GM12878 (cell line): Measurements from ENCODE around the gene GGCX. TPM values are rescaled to one million over a fixed set of nuclear protein-coding genes. Genes with fewer than 3 reads are reported as not detected.

Experiments
- ATAC-seq: fragments of 200-7000 bp; cut with Tn5 transposase; 3 replicates; pipeline ENCODE4 v1.9.1; 2020; ENCODE audit warnings: mild to moderate bottlenecking, moderate library complexity
- BruUV-seq: library from RNA; stranded (reverse); fragments of 400-500 nt; replicated peaks from 2 replicates; lab custom pipeline; 2021; lab: Mats Ljungman, UMichigan
- CTCF ChIA-PET: fragments of 300-600 bp; sonication (Branson Sonifier 250); formaldehyde crosslinking; extraction: SDS; loops from one replicate; lab custom pipeline; 2021; ENCODE audit warnings: inconsistent platforms; lab: Yijun Ruan, JAX
- POLR2A ChIA-PET: fragments of 350-600 bp; formaldehyde crosslinking; extraction: SDS; loops from one replicate; lab custom pipeline; 2021; ENCODE audit warnings: inconsistent platforms; lab: Charles Lee
- RAD21 ChIA-PET: fragments of 300-600 bp; sonication (Branson Sonifier 250); formaldehyde crosslinking; loops from one replicate; lab custom pipeline; 2023; ENCODE audit warnings: antibody characterized with exemption; ENCODE audit not compliant: unreplicated experiment; lab: Charles Lee
- SMC1A ChIA-PET: fragments of 300-600 bp; sonication (Branson Sonifier 250); formaldehyde crosslinking; loops from one replicate; lab custom pipeline; 2023; ENCODE audit not compliant: unreplicated experiment, uncharacterized antibody; lab: Charles Lee
- DNase-seq: peaks from one replicate; pipeline ENCODE4 v3.0.0-alpha.2; 2011; ENCODE audit warnings: low read depth, low spot score
- FAIRE-seq: peaks from 3 replicates; lab custom pipeline; 2011; peaks lifted over from hg19 to GRCh38; lab: Jason Lieb, UNC
- H2AFZ ChIP-seq: 2 replicates; pipeline ENCODE4 v1.6.0; 2011; ENCODE audit warnings: low read depth, low read length, control low read depth; ENCODE audit not compliant: control insufficient read depth
- H3K27ac ChIP-seq: 2 replicates; pipeline ENCODE4 v1.5.1; 2011; ENCODE audit warnings: control low read depth; ENCODE audit not compliant: control insufficient read depth, insufficient read depth
- H3K27me3 ChIP-seq, 2 experiments: replicated peaks in 1 of 2; 2 replicates each; pipeline versions ENCODE4 v1.6.0 to v1.6.1; 2011; ENCODE audit warnings: low read length in 1 of 2; ENCODE audit not compliant: control insufficient read depth in 2 of 2, insufficient read depth in 2 of 2
- H3K36me3 ChIP-seq, 2 experiments: 2 replicates each; pipeline ENCODE4 v1.5.1; 2011; ENCODE audit warnings: low read length in 1 of 2; ENCODE audit not compliant: control insufficient read depth in 2 of 2, insufficient read depth in 2 of 2
- H3K4me1 ChIP-seq: 2 replicates; pipeline ENCODE4 v1.6.1; 2011; ENCODE audit warnings: mild to moderate bottlenecking, low read length, moderate library complexity, mixed read lengths; ENCODE audit not compliant: control insufficient read depth, insufficient read depth
- H3K4me2 ChIP-seq: 2 replicates; pipeline ENCODE4 v1.6.0; 2011; ENCODE audit warnings: control low read depth; ENCODE audit not compliant: control insufficient read depth, insufficient read depth
- H3K4me3 ChIP-seq: fragments of 200-600 bp; sonication (generic); 2 replicates; pipeline ENCODE4 v1.5.1; 2016
- H3K79me2 ChIP-seq: 2 replicates; pipeline ENCODE4 v1.6.0; 2011; ENCODE audit warnings: low read length; ENCODE audit not compliant: control insufficient read depth, insufficient read depth
- H3K9ac ChIP-seq: 2 replicates; pipeline ENCODE4 v1.8.0; 2011; ENCODE audit warnings: low read length, control low read depth, mixed read lengths; ENCODE audit not compliant: control insufficient read depth, insufficient read depth
- H3K9me3 ChIP-seq: replicated peaks from 3 replicates; pipeline ENCODE4 v1.5.1; 2011; ENCODE audit warnings: mild to moderate bottlenecking, low read length; ENCODE audit not compliant: control insufficient read depth, insufficient read depth
- H4K20me1 ChIP-seq: 2 replicates; pipeline ENCODE4 v1.6.0; 2011; ENCODE audit not compliant: control insufficient read depth, insufficient read depth
- CBX3 ChIP-seq: fragments of 200-600 bp; sonication (generic); IDR thresholded peaks from 2 replicates; pipeline ENCODE4 v1.6.1; 2016; ENCODE audit warnings: low read depth, borderline replicate concordance
- CHD4 ChIP-seq: fragments of 200-600 bp; sonication (generic); IDR thresholded peaks from 2 replicates; pipeline ENCODE4 v1.6.1; 2016; ENCODE audit warnings: mild to moderate bottlenecking
- GATAD2B ChIP-seq: fragments of 450-650 bp; conservative IDR thresholded peaks from 2 replicates; pipeline ENCODE4 v1.6.1; 2017; ENCODE audit warnings: low read depth, mild to moderate bottlenecking, moderate library complexity
- HDAC6 ChIP-seq: fragments of 200-600 bp; sonication (generic); IDR thresholded peaks from one replicate; pipeline ENCODE4 v1.8.0; 2017; ENCODE audit warnings: antibody characterized with exemption; ENCODE audit not compliant: unreplicated experiment
- IKZF1 ChIP-seq: fragments of 450-650 bp; conservative IDR thresholded peaks from 2 replicates; pipeline ENCODE4 v1.6.1; 2017; ENCODE audit warnings: antibody characterized with exemption, mild to moderate bottlenecking
- JUNB ChIP-seq: IDR thresholded peaks from 2 replicates; pipeline ENCODE4 v1.6.1; 2016; ENCODE audit warnings: antibody characterized with exemption, mild to moderate bottlenecking
- MYB ChIP-seq: fragments of 150-350 bp; IDR thresholded peaks from 2 replicates; pipeline ENCODE4 v1.6.1; 2014; ENCODE audit warnings: mild to moderate bottlenecking, low read depth, low read length, borderline replicate concordance
- RCOR1 ChIP-seq: conservative IDR thresholded peaks from 2 replicates; pipeline ENCODE4 v1.6.1; 2012; ENCODE audit warnings: low read depth, low read length, improper control_type of control experiment
- RUNX3 ChIP-seq: IDR thresholded peaks from 2 replicates; pipeline ENCODE4 v1.6.1; 2012; ENCODE audit warnings: low read length, inconsistent platforms
- SIX5 ChIP-seq: IDR thresholded peaks from 2 replicates; pipeline ENCODE4 v1.6.1; 2011; ENCODE audit warnings: mild to moderate bottlenecking, low read depth, low read length, moderate library complexity; ENCODE audit not compliant: severe bottlenecking
- STAT3 ChIP-seq: IDR thresholded peaks from 2 replicates; pipeline ENCODE4 v1.6.1; 2011; ENCODE audit warnings: low read depth, low read length, improper control_type of control experiment
- ZBTB33 ChIP-seq: fragments of 450-650 bp; IDR thresholded peaks from 2 replicates; pipeline ENCODE4 v1.6.1; 2017; ENCODE audit warnings: mild to moderate bottlenecking
- ZNF622 ChIP-seq: fragments of 450-650 bp; IDR thresholded peaks from 2 replicates; pipeline ENCODE4 v1.6.1; 2017; ENCODE audit warnings: mild to moderate bottlenecking, inconsistent platforms
- WGBS: methylation state at CpG from one replicate; pipeline ENCODE4 v1.1.6; 2016; ENCODE audit warnings: low lambda C conversion rate; ENCODE audit not compliant: insufficient replicate concordance, insufficient coverage; ENCODE audit errors: missing lambda C conversion rate; 5-methylcytosine and 5-hydroxymethylcytosine counted together
- in situ Hi-C: fragments of 300-500 bp; cut with MboI; formaldehyde crosslinking; loops from 9 replicates; pipeline ENCODE4 v1.14.3; 2018; ENCODE audit warnings: mixed read lengths
- intact Hi-C: fragments of 100-400 bp; cut with micrococcal nuclease; formaldehyde crosslinking; loops from one replicate; pipeline ENCODE4 v1.14.2; 2022; ENCODE audit not compliant: unreplicated experiment
- polyA plus RNA-seq, 11 experiments: library from polyadenylated mRNA; depleted of rRNA in 4 of 11; unstranded in 6 of 11; stranded (reverse) in 5 of 11; fragments of >200 nt; fragmentation: Nextera tagmentation in 4 of 11; fragmentation: Illumina TruSeq in 1 of 11; extraction: Ambion mirVana in 4 of 11; extraction: Trizol in 1 of 11; gene quantifications; 1 replicate in 1 of 11; 2 replicates in 10 of 11; pipeline versions ENCODE4 v1.2.1 to v1.2.3, GENCODE V29; 2011 to 2016; ENCODE audit warnings: inconsistent platforms in 2 of 11, missing spikeins in 2 of 11, low read depth in 1 of 11
- total RNA-seq, 4 experiments: library from RNA; depleted of rRNA in 3 of 4; stranded (reverse); fragments of >200 nt in 3 of 4; fragmentation: Illumina TruSeq in 1 of 4; extraction: Trizol in 1 of 4; gene quantifications; 2 replicates each; pipeline versions ENCODE4 v1.2.1 to v1.2.3, GENCODE V29; 2013 to 2021
- TF ChIP-seq, protein P1 (sequence below): IDR thresholded peaks from 2 replicates; pipeline ENCODE4 v1.6.1; 2012; ENCODE audit warnings: low read length, inconsistent platforms
- TF ChIP-seq, protein P2 (sequence below): fragments of 450-650 bp; IDR thresholded peaks from 2 replicates; pipeline ENCODE4 v1.6.1; 2016; ENCODE audit warnings: mild to moderate bottlenecking, moderate library complexity, borderline replicate concordance
- TF ChIP-seq, protein P3 (sequence below): fragments of 450-650 bp; IDR thresholded peaks from 2 replicates; pipeline ENCODE4 v1.6.1; 2014; ENCODE audit warnings: mild to moderate bottlenecking

GGCX gene
- total and polyA plus RNA-seq, 10 of the 15 experiments (the other 5 are each of a cell fraction or from before 2014, with no cell fraction given): 18.1 to 52.7 (median 25.0) TPM

DNA sequence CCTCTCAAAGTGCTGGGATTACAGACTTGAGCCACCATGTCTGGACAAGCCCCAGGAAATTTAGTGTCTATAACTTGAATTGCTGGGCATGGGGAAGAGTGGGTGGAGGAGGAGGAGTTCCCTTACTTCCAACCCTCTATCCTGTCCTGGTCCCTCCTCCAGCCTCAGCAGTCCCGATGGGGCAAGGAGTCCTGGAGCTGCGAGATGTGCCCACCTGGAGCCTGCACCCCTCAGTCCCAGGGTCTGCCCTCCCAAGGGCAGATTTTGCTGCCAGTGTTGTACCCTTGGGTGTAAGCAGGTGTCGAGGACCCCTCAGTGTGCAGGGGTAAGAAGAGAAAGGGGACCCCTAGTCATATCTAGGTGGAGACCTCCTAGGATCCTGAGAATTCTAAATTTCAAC is 18.9 kb upstream of the GGCX start:
- Histone ChIP-seq H3K4me3 (peak overlapping the region; percentile 77; the same call in 1 of the 2 replicates), H3K9ac (peak overlapping the region; percentile 7; the same call in 1 of the 2 replicates), H2AFZ (no peak overlapping the region), H3K27ac (peak overlapping the region; percentile 77), H3K4me2 (peak overlapping the region; percentile 85; the same call in 1 of the 2 replicates), H3K4me1 (peaks cover 27% of the 10 kb centered on the region), H4K20me1 (no peaks in the 10 kb centered on the region), H3K79me2 (peaks cover 26% of the 10 kb centered on the region), H3K36me3 (peaks cover 0 to 6% of the 10 kb centered on the region in 2 experiments; a peak in 2 of 4 replicates), H3K27me3 (no peaks in the 10 kb centered on the region), H3K9me3 (no peaks in the 10 kb centered on the region)
- in situ Hi-C loops: no loop called here
- FAIRE-seq: no peak
- ATAC-seq: no peak
- intact Hi-C loops: no loop called here
- WGBS: 96% methylated on average over 3 of the region's 3 CpGs
- DNase-seq: no peak
- RAD21 ChIA-PET: interaction anchor here (1.1 to 1.2 kb wide), 2 partner anchors 28 to 226 kb away, joined by 3 read pairs; partner anchors contain the start of genes ELMOD3 and RETSAT
- CTCF ChIA-PET: interaction anchor here (1.1 kb wide), 1 partner anchor 16 kb away, joined by 4 read pairs; the partner anchor contains the start of gene RNF181
- no TSS peak for BruUV-seq
- SMC1A ChIA-PET: interaction anchor here (1.1 to 4.4 kb wide), 3 partner anchors 12 to 40 kb away, joined by 4 to 20 read pairs (median 8); partner anchors contain the start of gene RNF181
- POLR2A ChIA-PET: interaction anchor here (0.7 to 4.6 kb wide), 4 partner anchors 15 to 41 kb away, joined by 3 to 57 read pairs (median 8); partner anchors contain the start of genes GGCX, MAT2A, RNF181 and USP39
- TF ChIP-seq HDAC6: no peak
- TF ChIP-seq SIX5: no peak
- TF ChIP-seq RCOR1: no peak
- no peak for TF ChIP-seq JUNB
- no peak for TF ChIP-seq ZBTB33
- TF ChIP-seq IKZF1: no peak
- TF ChIP-seq, protein P1, sequence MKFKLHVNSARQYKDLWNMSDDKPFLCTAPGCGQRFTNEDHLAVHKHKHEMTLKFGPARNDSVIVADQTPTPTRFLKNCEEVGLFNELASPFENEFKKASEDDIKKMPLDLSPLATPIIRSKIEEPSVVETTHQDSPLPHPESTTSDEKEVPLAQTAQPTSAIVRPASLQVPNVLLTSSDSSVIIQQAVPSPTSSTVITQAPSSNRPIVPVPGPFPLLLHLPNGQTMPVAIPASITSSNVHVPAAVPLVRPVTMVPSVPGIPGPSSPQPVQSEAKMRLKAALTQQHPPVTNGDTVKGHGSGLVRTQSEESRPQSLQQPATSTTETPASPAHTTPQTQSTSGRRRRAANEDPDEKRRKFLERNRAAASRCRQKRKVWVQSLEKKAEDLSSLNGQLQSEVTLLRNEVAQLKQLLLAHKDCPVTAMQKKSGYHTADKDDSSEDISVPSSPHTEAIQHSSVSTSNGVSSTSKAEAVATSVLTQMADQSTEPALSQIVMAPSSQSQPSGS: no peak
- TF ChIP-seq, protein P2, sequence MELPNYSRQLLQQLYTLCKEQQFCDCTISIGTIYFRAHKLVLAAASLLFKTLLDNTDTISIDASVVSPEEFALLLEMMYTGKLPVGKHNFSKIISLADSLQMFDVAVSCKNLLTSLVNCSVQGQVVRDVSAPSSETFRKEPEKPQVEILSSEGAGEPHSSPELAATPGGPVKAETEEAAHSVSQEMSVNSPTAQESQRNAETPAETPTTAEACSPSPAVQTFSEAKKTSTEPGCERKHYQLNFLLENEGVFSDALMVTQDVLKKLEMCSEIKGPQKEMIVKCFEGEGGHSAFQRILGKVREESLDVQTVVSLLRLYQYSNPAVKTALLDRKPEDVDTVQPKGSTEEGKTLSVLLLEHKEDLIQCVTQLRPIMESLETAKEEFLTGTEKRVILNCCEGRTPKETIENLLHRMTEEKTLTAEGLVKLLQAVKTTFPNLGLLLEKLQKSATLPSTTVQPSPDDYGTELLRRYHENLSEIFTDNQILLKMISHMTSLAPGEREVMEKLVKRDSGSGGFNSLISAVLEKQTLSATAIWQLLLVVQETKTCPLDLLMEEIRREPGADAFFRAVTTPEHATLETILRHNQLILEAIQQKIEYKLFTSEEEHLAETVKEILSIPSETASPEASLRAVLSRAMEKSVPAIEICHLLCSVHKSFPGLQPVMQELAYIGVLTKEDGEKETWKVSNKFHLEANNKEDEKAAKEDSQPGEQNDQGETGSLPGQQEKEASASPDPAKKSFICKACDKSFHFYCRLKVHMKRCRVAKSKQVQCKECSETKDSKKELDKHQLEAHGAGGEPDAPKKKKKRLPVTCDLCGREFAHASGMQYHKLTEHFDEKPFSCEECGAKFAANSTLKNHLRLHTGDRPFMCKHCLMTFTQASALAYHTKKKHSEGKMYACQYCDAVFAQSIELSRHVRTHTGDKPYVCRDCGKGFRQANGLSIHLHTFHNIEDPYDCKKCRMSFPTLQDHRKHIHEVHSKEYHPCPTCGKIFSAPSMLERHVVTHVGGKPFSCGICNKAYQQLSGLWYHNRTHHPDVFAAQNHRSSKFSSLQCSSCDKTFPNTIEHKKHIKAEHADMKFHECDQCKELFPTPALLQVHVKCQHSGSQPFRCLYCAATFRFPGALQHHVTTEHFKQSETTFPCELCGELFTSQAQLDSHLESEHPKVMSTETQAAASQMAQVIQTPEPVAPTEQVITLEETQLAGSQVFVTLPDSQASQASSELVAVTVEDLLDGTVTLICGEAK: no peak
- no peak for TF ChIP-seq CBX3
- no peak for TF ChIP-seq ZNF622
- TF ChIP-seq CHD4: no peak
- no peak for TF ChIP-seq GATAD2B
- TF ChIP-seq, protein P3, sequence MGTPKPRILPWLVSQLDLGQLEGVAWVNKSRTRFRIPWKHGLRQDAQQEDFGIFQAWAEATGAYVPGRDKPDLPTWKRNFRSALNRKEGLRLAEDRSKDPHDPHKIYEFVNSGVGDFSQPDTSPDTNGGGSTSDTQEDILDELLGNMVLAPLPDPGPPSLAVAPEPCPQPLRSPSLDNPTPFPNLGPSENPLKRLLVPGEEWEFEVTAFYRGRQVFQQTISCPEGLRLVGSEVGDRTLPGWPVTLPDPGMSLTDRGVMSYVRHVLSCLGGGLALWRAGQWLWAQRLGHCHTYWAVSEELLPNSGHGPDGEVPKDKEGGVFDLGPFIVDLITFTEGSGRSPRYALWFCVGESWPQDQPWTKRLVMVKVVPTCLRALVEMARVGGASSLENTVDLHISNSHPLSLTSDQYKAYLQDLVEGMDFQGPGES: no peak
- no peak for TF ChIP-seq RUNX3
- TF ChIP-seq MYB: no peak
- no peak for TF ChIP-seq STAT3
